Activated T-cell treated with anti-CD3 and anti-CD28 coated beads, Interleukin-2, amount 50 U/mL, for 24 hours (primary cell): ENCODE results near the gene AKR1C2.
"Not testable (repeated sequence)": the region's sequence is repeated elsewhere in the genome, so short reads cannot be mapped to it uniquely, and the experiment has no call there.

Source experiments
- DNase-seq: peaks from one replicate; pipeline ENCODE4 v3.0.0-alpha.2; 2020
- H3K27ac Mint-ChIP-seq: 2 replicates; pipeline ENCODE4 v1.8.0; 2020; ENCODE audit warnings: mild to moderate bottlenecking, mixed read lengths
- H3K27me3 Mint-ChIP-seq: 2 replicates; pipeline ENCODE4 v1.8.0; 2020; ENCODE audit warnings: mixed read lengths
- H3K36me3 Mint-ChIP-seq: 2 replicates; pipeline ENCODE4 v1.8.0; 2020; ENCODE audit warnings: low read depth, mixed read lengths
- H3K4me1 Mint-ChIP-seq: 2 replicates; pipeline ENCODE4 v1.8.0; 2020; ENCODE audit warnings: low read depth, mixed read lengths
- H3K4me3 Mint-ChIP-seq: 2 replicates; pipeline ENCODE4 v1.8.0; 2020; ENCODE audit warnings: mild to moderate bottlenecking, moderate library complexity, mixed read lengths
- H3K9me3 Mint-ChIP-seq: 2 replicates; pipeline ENCODE4 v1.8.0; 2020; ENCODE audit warnings: mixed read lengths

AKR1C2 gene

GRCh38 chr10:5035356-5035755 is 31.7 kb upstream of the AKR1C2 start:
- Mint-ChIP-seq H3K9me3 (peaks cover 14% of the 10 kb centered on the region), H3K36me3 (no peaks in the 10 kb centered on the region), H3K27ac (no peak overlapping the region), H3K27me3 (no peaks in the 10 kb centered on the region), H3K4me3 (no peak overlapping the region), H3K4me1 (no peaks in the 10 kb centered on the region)
- DNase-seq, result no peak

- Mint-ChIP-seq H3K27me3 (no peaks in the 10 kb centered on the region), H3K27ac (no peak overlapping the region), H3K4me3 (no peak overlapping the region), H3K36me3 (no peaks in the 10 kb centered on the region), H3K4me1 (no peaks in the 10 kb centered on the region), H3K9me3 (peaks cover 20% of the 10 kb centered on the region)
- no peak for DNase-seq
These were observed 30.9 kb upstream of the AKR1C2 start for GRCh38 chr10:5034588-5034987.

GRCh38 chr10:5033061-5033778 is 29.6 kb upstream of the AKR1C2 start:
- H3K27ac Mint-ChIP-seq, result no peak overlapping the region
- peaks cover 2% of the 10 kb centered on the region for H3K27me3 Mint-ChIP-seq
- no peaks in the 10 kb centered on the region for H3K36me3 Mint-ChIP-seq
- no peak overlapping the region for H3K4me3 Mint-ChIP-seq
- DNase-seq, result no peak
- H3K4me1 Mint-ChIP-seq, result no peaks in the 10 kb centered on the region
- H3K9me3 Mint-ChIP-seq, result peaks cover 27% of the 10 kb centered on the region

- not testable (repeated sequence) for H3K36me3 Mint-ChIP-seq, DNase-seq, H3K4me1 Mint-ChIP-seq, H3K27ac Mint-ChIP-seq, H3K27me3 Mint-ChIP-seq, H3K4me3 Mint-ChIP-seq
- peaks cover 28% of the 10 kb centered on the region for H3K9me3 Mint-ChIP-seq
These were observed 28.8 kb upstream of the AKR1C2 start for GRCh38 chr10:5032444-5032843.

GRCh38 chr10:5031588-5031987 is 27.9 kb upstream of the AKR1C2 start:
- H3K4me1 Mint-ChIP-seq, H3K27ac Mint-ChIP-seq, H3K36me3 Mint-ChIP-seq, H3K27me3 Mint-ChIP-seq, DNase-seq, H3K4me3 Mint-ChIP-seq: not testable (repeated sequence)
- peaks cover 28% of the 10 kb centered on the region for H3K9me3 Mint-ChIP-seq

GRCh38 chr10:5030989-5031388 is 27.3 kb upstream of the AKR1C2 start:
- DNase-seq, result no peak
- H3K27me3 Mint-ChIP-seq, result peaks cover 11% of the 10 kb centered on the region
- H3K4me3 Mint-ChIP-seq, result no peak overlapping the region
- H3K9me3 Mint-ChIP-seq, result peaks cover 30% of the 10 kb centered on the region
- H3K36me3 Mint-ChIP-seq, result no peaks in the 10 kb centered on the region
- H3K4me1 Mint-ChIP-seq, result no peaks in the 10 kb centered on the region
- H3K27ac Mint-ChIP-seq, result no peak overlapping the region

GRCh38 chr10:5025461-5025881 is 21.8 kb upstream of the AKR1C2 start:
- H3K27me3 Mint-ChIP-seq, result peaks cover 16% of the 10 kb centered on the region
- not testable (repeated sequence) for H3K4me3 Mint-ChIP-seq, DNase-seq, H3K27ac Mint-ChIP-seq, H3K36me3 Mint-ChIP-seq, H3K4me1 Mint-ChIP-seq
- H3K9me3 Mint-ChIP-seq, result peaks cover 17% of the 10 kb centered on the region

GRCh38 chr10:5023177-5023805 is 19.6 kb upstream of the AKR1C2 start:
- H3K27ac Mint-ChIP-seq, result no peak overlapping the region
- no peak overlapping the region for H3K4me3 Mint-ChIP-seq
- H3K36me3 Mint-ChIP-seq, result no peaks in the 10 kb centered on the region
- DNase-seq, result no peak
- no peaks in the 10 kb centered on the region for H3K4me1 Mint-ChIP-seq
- peaks cover 15% of the 10 kb centered on the region for H3K27me3 Mint-ChIP-seq
- H3K9me3 Mint-ChIP-seq, result peaks cover 4% of the 10 kb centered on the region

GRCh38 chr10:5021624-5022290 is 18.1 kb upstream of the AKR1C2 start:
- H3K27me3 Mint-ChIP-seq, result peaks cover 13% of the 10 kb centered on the region
- H3K27ac Mint-ChIP-seq, H3K4me3 Mint-ChIP-seq, H3K9me3 Mint-ChIP-seq, H3K4me1 Mint-ChIP-seq, DNase-seq, H3K36me3 Mint-ChIP-seq: not testable (repeated sequence)

- H3K4me1 Mint-ChIP-seq, H3K4me3 Mint-ChIP-seq, H3K27ac Mint-ChIP-seq, DNase-seq, H3K36me3 Mint-ChIP-seq, H3K9me3 Mint-ChIP-seq, H3K27me3 Mint-ChIP-seq: not testable (repeated sequence)
These were observed 16.3 kb upstream of the AKR1C2 start for GRCh38 chr10:5019770-5020612.

GRCh38 chr10:5018671-5019277 is 15.1 kb upstream of the AKR1C2 start:
- not testable (repeated sequence) for H3K4me3 Mint-ChIP-seq, H3K27me3 Mint-ChIP-seq, H3K27ac Mint-ChIP-seq, H3K36me3 Mint-ChIP-seq, H3K4me1 Mint-ChIP-seq, DNase-seq, H3K9me3 Mint-ChIP-seq

GRCh38 chr10:5018134-5018533 is 14.5 kb upstream of the AKR1C2 start:
- Mint-ChIP-seq H3K9me3 (no peaks in the 10 kb centered on the region), H3K27ac (no peak overlapping the region), H3K36me3 (no peaks in the 10 kb centered on the region), H3K4me1 (no peaks in the 10 kb centered on the region), H3K4me3 (no peak overlapping the region), H3K27me3 (no peaks in the 10 kb centered on the region)
- DNase-seq, result no peak

- Mint-ChIP-seq H3K27me3 (peaks cover 4% of the 10 kb centered on the region), H3K9me3 (no peaks in the 10 kb centered on the region), H3K27ac (no peak overlapping the region), H3K4me3 (no peak overlapping the region), H3K36me3 (no peaks in the 10 kb centered on the region), H3K4me1 (no peaks in the 10 kb centered on the region)
- DNase-seq, result no peak
These were observed 11.3 kb upstream of the AKR1C2 start for GRCh38 chr10:5014936-5015335.

- H3K4me3 Mint-ChIP-seq, H3K27me3 Mint-ChIP-seq, H3K27ac Mint-ChIP-seq: not testable (repeated sequence)
These were observed 10.7 kb upstream of the AKR1C2 start for GRCh38 chr10:5014200-5014910.

More at GRCh38 chr10:5014200-5014910, 10.7 kb upstream of the AKR1C2 start:
- not testable (repeated sequence) for H3K36me3 Mint-ChIP-seq, H3K9me3 Mint-ChIP-seq, H3K4me1 Mint-ChIP-seq, DNase-seq
